ENCODE measurements around the gene FAM180A.
A peak's percentile ranks its signal among the peaks of the same experiment; 100 is the strongest.
"Not testable (repeated sequence)": the region's sequence is repeated elsewhere in the genome, so short reads cannot be mapped to it uniquely, and the experiment has no call there.

FAM180A gene

DNA sequence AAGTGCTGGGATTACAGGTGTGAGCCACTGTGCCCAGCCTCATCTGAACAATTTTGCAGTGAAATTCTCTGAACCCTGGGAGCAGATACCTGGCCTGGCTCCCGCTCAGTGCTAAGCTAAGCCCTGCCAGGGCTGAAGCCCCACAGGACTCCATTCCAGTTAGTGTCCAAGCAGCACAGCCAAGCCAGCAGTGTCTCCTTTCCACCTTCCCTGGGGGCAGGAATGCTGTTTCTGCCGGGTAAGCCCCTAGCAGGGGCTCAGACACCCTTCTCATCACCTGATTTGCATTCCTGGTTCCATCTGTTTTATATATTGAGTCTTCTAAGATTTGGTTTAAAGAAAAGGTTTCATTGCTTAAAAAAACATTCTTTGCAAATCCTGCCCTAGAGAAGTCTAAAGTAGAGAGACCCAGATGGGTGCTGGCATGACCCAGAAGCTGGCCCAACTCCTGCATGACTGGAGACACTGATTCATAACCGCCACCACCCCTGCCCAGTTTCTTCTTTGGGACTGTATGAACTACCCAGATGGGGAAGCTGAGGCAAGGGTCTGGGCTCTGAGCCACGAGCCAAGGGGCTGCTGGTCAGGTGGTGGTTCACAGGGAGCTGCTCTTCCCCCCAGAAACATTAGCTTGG is 34.7 kb downstream of the FAM180A start:
- DNase-seq (ENCODE audit: low read depth), result no peak

DNA sequence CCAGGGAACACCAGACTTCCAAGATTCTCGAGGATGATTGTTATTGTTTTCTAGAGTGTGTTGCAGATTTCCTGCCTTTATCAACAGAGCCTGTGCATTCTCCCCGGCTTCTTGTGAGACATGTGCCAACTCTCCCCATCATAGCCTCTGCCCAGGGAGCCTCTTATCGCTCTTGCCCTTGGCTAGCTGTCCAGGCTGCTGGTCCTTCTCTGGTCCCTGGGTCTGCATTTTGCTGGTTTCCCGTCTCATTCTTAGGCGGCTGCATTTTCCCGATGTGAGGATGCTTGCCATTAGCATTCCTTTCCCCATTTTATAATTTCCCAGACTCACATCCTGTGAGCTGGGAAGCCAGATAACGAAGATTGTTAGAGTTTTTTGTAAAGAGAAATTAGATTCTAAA is 35.8 kb downstream of the FAM180A start:
- no peak for DNase-seq (ENCODE audit: low read depth)

DNA sequence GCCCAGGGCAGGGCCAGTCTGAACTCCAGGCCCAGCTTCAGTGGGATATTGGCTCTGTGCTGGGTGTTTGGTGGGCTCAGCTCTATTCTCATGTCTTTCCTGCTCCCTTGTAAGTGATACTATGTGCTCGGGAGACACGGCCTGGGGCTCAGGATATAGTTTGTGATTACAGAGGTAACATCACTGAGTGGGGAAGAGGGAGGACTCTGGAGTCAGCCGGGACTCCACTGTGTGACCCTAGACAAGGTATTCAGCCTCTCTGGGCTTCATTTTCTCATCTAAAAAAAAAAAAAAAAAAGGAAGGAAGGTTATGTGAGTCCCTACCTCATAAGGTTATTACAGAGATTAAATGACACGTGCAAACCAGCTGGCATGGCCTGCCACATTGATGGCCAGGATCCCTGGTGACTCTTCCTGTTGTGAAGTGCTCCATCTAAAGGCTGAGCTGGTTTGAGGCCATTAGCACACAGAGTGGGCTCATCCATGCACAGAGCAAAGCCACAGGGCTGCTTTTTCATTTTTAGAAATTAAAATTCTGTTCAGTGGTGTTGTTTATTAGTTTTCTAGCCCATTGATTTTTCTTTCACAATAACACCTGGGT is 36.3 kb downstream of the FAM180A start:
- DNase-seq (ENCODE audit: low read depth), result no peak

DNA sequence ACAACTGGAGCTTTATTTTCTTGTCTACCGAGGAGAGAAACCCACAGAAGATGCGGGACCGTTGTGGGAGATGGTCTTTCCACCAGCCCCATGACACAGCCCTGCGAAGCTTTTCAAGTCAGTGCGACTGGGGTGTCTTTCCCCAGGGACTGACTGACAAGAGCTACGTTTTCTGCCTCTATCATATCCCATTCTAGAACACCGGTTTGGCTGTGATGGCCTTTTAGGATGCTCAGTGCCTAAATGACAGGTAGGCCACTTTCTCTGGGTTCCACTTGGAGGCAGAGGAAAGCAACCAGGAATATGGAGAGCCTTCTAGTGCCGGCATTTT is 37.5 kb downstream of the FAM180A start:
- no peak for DNase-seq (ENCODE audit: low read depth)

DNA sequence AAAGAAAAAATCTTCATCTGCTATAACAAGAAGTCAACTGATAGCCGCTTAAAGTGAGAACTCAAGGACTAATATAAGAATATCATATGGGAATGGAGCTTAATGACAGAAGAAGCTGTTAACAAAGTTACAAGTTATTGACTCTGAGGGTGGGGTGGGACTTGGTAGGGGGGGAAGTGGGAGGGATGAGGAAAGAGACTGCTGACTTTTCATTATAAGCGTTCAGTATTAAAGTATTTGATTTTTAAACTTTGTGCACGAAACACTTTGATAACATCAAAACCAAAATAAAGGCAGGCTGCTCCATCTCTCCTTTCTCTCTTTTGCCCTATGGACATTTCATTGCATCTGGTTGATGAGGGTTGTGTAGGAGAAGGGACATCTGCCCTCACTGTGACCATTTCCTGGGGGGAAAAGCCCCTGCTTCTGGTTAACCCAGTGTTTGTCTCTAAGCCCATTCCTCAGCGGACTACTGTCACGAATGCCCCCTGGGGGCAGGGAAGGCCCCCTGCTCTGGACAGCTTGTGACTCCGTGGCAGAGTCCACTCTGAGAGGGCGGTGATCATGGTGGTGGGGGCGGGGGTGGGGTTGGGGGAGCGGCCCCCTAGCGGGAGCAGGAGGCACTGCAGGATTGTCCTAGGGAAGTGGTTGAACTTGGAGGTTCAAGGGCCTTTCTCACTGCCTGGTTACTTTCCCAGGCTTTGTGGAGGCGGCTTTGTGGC is 38.0 kb downstream of the FAM180A start:
- DNase-seq (ENCODE audit: low read depth), result no peak

DNA sequence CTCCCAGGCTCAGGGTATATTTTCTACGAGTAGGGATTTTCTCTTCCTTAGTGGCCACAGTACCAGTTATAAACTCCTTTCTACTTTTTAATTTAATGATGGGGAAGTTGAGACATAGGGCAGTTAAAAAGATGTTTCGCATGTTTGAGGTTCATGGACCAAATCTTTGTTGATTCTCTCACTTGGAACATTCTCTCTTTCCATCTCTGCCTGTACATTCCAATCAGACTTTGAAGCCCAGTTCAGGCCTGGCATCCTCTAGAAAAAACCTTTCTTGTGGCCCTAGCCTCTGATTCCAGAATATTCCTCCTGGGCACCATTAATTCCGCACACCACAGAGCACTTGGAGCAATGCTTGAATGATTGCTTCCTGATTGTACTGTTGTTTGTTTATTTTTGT is 39.1 kb downstream of the FAM180A start:
- DNase-seq (ENCODE audit: low read depth), result no peak

DNA sequence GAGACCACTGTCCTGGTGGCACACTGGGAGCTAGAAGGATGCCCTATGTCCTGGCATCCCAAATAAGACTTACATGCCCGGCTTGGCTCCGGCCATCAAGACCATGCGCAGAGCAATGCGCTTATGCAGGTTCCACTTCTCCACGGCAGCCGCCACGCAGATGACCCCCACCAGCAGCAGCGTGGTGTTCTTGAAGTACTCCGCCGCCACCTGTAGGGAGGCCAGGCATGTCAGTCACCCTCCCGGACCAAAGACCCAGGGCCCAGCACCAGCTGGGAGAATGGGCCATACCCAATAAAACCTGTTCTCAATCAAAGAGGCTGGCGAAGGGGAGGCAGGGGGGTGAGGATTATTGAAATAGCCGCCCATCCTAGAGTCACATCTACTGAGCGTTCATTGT is 40.6 kb downstream of the FAM180A start:
- no peak for DNase-seq (ENCODE audit: low read depth)

DNA sequence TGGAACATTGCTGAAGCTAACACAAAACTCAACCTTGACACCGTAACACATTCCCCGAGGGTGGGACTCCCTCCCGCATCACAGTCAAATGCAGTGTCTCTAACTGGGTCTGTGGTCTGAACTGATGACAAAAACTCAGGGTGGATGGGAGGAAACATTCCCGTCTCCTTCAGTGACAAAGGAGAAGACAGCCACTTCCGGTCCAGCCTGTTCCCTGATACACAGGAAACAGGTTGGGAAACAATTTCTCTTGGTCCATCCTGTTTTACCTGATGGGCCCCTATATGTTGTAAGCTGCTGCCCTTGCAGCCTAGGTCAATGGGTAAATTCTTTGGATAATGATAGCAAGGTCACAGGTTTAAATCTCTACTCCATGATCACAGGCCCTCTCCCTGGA is 41.0 kb downstream of the FAM180A start:
- no peak for DNase-seq (ENCODE audit: low read depth)

DNA sequence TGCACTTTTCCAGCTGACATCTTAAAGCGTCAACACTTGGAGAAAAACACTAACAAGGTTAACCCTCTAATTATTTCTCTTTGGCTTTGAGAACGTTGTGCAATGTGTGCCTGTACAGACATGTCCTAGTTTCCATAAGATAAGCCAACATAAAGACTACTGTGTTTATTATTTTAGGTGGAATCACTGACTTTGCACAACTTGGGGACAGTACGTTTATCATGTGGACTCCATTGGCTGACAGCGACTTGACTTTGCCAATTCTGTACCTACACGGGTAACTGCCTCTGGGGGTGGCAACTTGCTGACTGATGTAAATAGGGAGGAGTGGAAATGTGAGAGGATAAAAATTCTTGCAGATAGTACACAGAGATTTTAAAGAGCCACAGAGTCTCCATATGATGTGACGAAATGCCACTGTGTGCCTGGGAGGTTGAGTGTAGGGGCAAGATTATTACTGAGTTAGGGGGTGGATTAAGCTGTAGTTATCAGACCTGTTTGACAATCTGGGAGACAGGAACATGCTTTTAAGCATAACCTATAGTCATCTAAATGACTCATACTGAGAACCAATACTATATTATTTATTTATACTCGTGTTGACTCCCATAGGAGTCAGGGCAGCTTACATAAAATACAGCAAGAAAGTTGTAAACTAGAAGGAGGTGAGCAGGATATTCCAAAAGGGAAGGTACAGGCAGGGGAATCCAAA is 41.6 kb downstream of the FAM180A start:
- no peak for DNase-seq (ENCODE audit: low read depth)

DNA sequence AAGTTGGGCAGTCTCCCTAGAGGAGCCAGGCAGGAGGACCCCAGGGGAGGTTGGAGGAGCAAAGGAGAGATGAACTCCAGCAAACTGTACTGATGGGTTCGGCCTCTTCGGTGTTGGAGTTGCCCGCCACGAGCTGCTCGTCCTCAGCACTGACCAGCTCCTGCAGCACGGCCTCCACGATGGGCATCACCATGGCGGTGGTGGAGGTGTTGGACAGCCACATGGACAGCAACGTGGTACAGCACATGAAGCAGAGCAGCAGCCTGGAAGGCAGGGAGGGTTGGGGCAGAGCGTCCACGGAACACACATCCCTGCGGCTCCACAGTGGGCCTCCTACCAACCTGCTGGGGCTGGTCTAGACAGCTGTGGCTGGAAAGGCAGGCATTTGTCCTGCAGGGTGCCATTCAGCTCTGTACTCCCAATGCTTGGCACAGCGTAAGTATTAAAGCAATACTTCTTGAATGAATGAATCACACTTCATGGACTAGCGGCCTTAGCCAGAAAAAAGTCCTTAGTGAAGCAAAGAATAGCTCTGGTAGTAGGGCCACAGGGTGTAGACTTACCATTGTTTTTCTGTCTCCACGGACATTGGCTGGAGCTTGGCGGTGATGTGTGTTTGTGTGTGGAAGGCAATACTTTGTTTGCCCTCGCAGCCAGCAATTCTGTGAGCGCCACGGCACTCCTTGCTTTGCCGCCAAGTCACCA is 42.4 kb downstream of the FAM180A start:
- no peak for DNase-seq (ENCODE audit: low read depth)

DNA sequence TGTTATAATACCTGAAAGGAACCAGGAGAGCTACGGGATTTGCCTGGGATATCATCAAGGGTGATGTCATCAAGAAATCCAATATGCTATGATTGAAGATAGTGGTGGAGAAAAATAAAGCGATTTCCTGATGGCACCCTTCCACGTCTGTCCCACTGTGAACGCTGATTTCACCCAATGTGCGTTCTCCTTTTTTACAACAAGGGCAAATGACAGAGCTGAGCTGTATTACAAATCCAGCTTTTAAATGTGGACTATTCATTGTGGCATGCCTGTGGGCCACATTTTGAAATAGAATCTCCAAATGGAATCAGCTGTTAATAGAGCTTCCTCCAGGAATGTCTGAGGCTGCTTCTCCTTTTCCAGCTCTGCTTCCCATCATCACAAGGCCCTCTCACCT is 43.9 kb downstream of the FAM180A start:
- DNase-seq (ENCODE audit: low read depth), result no peak

DNA sequence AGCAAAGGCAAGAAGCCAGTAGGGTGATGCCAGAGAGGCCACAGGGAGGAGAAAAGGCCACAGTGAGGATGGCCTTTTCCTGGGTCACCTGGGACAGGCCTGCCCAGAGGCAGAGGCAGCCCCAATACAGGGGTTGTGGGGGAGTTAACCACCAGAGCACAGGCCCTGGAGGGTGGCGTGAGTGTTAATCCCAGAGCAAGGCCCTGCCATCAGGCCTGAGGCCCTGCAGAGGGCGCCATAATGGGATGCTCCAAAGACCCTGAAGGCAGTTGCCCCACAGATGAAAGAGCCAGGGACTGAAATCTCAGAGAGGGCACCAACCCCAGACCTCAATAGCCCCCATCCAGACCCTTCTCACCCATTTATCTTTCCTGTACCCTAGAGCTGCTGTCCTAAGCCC is 44.5 kb downstream of the FAM180A start:
- DNase-seq (ENCODE audit: low read depth), result no peak

DNA sequence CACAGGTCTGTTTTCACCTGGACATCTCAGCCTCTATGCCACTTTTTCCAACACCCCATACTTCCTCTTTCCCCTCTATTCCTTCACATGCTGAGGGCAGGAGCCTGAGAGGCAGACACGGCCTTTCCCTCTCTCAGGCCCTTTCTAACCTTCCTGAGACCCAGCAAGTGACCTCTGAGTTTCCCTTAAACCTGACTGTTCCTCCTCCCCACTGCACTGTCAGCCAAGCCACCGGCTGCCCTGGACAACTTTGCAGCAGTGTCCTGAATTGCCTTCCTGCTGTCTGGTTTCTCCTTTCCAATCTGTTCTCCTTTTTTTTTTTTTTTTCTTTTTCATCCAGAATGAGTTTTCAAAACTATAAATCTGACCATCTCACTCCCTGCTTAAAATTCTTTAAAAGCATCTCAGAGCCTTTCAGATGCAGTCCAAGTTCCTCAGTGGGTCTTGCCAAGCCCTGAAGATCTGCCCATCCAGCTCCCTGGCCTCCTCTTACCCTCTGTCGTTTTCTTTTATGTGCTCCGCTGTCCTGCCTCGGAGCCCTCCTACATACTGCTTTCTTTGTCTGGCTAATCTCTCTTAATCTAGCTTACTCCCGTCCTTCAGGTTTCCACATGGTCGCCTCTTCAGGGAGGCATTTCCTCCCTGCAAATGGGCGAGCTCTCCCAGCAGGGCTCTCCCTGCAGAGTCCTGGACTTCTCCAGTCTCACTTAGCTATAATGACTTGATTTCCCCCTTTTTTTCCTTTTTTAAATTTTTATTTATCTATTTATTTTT is 51.1 kb downstream of the FAM180A start:
- DNase-seq (ENCODE audit: low read depth), result no peak

DNA sequence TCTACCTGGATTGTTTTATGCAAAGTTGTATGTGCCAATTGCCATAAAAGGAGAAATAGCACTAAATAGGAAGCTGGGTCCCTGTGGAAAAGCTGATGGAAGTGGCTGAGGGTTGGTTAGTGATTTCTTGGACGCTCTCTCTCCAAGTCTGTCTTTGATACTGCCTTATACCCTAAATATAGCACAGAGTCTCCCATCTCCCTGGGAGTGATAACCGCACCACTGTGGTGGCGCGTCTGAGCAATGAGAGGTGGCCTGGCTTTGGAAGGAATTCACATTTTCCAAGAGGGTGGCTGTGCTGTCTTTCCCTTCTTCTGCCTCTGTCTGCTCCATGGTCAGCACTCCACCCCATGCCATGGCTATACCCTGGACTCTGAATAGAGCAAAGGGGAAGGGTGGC is 55.1 kb downstream of the FAM180A start:
- DNase-seq (ENCODE audit: low read depth), result no peak

DNA sequence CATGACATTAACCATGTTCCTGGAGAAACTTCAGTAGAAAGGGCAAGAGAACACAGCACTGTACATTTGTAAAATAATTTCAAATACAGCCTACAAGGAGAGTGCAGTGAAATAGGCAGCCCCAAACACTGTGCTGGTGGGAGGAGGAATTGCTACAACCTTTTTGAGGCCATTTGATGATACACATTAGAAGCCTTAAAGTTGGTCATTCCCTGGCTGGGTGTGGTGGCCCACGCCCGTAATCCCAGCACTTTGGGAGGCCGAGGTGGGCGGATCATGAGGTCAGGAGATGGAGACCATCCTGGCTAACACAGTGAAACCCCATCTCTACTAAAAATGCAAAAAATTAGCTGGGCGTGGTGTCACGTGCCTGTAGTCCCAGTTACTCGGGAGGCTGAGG is 56.0 kb downstream of the FAM180A start:
- not testable (repeated sequence) for DNase-seq (ENCODE audit: low read depth)

DNA sequence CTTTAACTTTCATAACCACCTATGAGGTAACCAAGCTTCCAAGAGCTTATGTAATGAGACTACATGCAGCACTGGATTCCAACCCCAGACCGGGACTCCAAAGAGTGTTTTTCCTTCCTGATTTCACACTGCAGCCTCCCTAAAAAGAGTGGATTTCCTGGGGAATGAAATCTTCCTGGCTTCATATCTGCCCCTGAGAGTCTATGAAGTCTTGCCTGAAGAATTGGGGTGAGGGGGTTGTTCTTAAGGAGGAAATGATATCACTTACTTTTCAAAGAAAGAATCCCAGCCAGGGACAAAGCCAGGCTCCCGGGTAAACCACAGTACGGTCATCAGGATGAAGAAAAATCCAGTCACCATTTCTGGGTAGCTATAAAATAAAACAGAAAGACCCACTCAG is 56.6 kb downstream of the FAM180A start:
- no peak for DNase-seq (ENCODE audit: low read depth)

DNA sequence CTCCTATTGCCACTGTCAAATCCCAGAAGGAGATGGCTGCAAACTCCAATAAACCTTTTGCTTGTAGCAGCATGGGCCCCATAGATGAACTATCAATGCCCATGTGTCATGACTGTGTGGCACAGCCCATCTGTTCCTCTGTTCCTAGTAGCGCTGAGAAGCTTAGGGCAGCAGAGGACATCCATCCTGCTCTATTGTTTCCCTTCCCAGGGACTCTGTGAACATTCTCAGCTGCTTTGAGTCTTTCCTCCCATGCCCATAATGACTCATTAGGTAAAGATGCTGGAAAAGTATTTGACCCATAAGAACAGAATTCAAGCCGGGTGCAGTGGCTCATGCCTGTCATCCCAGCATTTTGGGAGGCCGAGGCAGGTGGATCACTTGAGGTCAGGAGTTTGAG is 58.0 kb downstream of the FAM180A start:
- peak; percentile 35 for DNase-seq (ENCODE audit: low read depth)

DNA sequence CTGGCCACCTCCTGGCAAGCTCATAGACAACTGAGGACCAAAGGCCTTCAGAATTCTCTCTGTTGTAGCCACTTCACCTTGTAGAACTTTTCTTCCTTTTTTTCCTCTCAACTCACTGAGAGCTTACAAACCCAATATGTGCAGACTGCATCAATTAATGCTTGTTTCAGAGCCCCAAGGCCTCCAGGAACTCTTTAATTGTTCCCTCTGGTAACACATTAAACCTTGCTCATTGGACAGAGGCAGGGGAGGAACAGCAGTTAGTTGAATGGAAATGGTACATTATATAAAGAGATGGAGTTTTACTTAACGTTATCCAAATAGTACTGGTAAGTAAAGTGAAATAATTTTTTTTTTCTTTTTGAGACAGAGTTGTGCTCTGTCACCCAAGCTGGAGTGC is 61.1 kb downstream of the FAM180A start:
- no peak for DNase-seq (ENCODE audit: low read depth)

DNA sequence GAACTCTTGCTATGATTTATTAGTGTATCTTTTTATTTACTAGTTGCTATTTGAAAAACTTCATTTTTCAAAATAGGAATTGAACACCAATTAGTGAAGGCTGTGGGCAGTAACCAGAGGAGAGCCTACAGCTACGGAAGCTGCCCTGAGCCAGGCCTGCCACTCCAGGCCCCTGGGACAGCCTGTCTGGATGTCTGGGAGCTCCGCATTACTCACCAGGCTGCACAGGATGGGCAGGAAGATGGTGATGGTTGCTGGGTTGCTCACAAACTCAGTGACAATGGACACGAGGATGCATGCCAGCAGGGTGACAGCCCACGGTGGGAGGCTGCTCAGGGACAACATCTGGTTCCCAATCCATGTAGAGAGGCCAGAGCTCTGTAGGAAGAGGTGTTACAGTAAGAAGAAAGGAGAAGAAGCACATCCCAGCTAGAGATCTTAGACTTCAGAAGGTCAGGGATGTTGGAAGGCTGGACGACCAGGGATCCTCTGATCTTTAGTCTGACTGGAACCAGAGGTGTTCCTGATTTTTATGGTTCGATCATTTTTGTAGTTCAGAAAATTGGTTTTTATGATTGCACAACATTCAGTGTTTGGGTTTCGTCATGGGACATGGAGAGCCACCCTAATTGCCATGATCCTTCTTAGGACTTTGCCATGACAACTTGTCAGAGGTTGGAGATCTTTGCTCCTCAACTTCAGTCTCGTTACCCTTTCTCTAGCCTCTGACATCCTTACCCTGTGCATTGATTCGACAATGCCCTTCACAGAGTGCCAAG is 63.1 kb downstream of the FAM180A start:
- DNase-seq (ENCODE audit: low read depth), result no peak

DNA sequence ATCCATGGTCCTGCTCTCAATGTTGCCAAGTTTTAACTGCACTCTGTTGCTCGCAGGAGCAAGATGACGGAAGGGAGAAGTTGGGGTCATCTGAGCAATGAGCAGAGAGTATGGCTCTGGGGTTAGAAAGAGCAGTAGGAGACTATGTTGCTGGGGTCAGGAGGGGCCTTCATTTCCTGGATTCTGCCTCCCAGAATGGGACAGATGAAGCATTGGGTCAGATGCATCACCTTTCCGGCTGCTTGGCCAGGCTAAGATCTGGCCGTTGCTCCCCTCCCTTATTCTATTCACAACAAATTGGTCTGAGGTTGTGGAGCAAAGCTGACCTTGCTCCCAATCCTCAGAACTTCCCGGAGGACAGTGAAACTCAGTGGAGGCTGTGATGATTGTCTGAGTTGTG is 63.9 kb downstream of the FAM180A start:
- DNase-seq (ENCODE audit: low read depth), result no peak

DNA sequence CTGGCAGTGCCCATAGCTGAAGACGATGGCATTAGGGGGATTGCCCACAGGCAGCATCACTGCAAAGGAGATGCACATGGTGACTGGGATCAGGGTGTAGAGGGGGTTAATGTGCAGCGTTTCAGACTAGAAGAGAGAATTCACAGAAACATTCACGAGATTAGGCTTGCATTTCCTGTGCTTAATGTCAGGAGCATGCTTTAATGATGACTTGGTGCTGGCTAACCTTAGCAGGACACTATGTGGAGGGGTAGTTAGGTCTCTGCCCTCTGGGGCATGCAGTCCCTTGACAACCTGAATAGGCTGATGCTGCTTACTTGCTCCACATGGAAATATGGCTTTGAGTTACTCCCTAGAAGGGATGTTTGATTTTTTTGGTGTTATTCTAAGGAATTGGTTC is 64.5 kb downstream of the FAM180A start:
- DNase-seq (ENCODE audit: low read depth), result peak; percentile 55
